ENCODE results near the gene MEI1. TPM values are rescaled to one million over a fixed set of nuclear protein-coding genes. Genes with fewer than 3 reads are reported as not detected.

The MEI1 gene
- total and polyA plus RNA-seq, 3 donors from 2014 or later, result 43.5 to 103 (median 47.6) TPM

DNA sequence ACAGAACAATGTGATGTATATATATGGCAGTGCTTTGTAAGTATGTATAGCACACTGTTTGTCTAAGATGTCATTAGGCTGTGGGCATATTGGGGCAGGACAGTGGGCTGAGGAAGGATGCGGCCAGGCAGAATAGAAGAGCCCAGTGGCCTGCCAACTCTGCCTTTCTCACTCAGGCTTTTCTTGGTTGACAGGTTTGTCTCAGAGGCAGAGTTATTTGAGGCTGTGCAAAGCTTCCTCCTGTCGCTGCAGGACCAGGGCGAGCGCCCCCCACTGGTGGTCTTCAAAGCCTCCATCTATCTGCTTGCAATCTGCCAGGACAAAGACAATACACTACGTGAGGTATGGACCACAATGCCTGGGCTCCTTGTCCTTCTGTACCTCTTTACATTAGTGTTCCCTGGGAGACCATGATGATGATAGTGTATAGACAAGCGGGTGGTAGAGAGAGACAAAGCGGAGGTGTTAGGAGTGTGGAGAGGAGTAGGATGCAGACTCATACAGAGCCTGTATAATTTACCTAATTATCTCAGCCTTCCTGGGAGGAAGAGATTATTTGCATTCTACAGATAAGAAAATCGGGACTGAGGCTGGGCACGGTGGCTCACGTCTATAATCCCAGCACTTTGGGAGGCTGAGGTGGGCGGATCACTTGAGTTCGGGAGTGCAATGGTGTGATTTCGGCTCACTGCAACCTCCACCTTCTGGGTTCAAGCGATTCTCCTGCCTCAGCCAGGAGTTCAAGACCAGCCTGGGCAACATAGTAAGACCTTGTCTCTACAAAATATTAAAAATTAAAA is 63.9 kb downstream of the MEI1 start:
- intact Hi-C loops (cut with DNase I; ENCODE audit: low total_unique reads), result no loop called here
- TF ChIP-seq POLR2A (IDR thresholded peaks at IDR 0.05) (no peak), CTCF (IDR thresholded peaks at IDR 0.05) (no peak)
- no peaks in the 10 kb centered on the region for H3K27me3 ChIP-seq
- H3K4me3 ChIP-seq, result no peak overlapping the region
- no peaks in the 10 kb centered on the region for H3K36me3 ChIP-seq (ENCODE audit: low read depth, missing control alignments)
- H3K27ac ChIP-seq, result no peak overlapping the region
- H3K4me1 ChIP-seq, result no peaks in the 10 kb centered on the region
- no peaks in the 10 kb centered on the region for H3K9me3 ChIP-seq
- no peak for DNase-seq
- WGBS, 2 donors, result 71 to 79% methylated on average over 13 to 14 of the region's 14 CpGs

DNA sequence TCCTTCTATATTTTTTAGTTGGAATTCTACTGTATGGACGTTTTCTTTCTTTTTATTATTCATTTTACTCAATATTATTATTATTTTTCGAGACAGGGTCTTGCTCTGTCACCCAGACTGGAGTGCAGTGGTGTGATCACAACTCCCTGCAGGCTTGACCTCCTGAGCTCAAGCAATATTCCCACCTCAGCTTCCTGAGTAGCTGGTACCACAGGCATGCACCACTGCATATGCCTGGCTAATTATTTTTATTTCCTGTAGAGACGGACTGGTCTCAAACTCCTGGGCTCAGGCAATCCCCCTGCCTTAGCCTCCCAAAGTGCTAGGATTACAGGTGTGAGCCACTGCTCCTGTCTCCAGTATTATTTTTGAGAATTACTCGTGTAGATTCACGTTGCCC is 67.2 kb downstream of the MEI1 start:
- Histone ChIP-seq H3K4me1 (no peaks in the 10 kb centered on the region), H3K9me3 (no peaks in the 10 kb centered on the region), H3K27ac (no peak overlapping the region), H3K27me3 (no peaks in the 10 kb centered on the region), H3K36me3 (ENCODE audit: low read depth, missing control alignments) (no peaks in the 10 kb centered on the region), H3K4me3 (no peak overlapping the region)
- intact Hi-C loops (cut with DNase I; ENCODE audit: low total_unique reads), result no loop called here
- TF ChIP-seq POLR2A (IDR thresholded peaks at IDR 0.05) (no peak), CTCF (IDR thresholded peaks at IDR 0.05) (no peak)
- DNase-seq, result no peak
- 76 to 84% methylated on average over 5 of the region's 5 CpGs for WGBS, 2 donors

DNA sequence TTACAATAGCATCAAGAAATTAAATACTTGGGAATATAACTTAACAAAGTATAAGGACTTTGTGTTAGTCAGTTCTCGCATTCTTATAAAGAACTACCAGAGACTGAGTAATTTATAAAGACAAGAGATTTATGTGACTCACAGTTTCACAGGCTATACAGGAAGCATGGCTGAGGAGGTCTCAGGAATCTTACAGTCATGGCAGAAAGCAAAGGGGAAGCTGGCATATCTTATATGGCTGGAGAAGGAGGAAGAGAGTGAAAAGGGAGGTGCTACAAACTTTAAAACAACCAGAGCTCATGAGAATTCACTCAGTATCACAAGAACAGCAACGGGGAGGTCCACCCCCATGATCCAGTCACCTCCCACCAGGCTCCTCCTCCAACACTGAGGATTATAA is 69.1 kb downstream of the MEI1 start:
- TF ChIP-seq POLR2A (IDR thresholded peaks at IDR 0.05) (no peak), CTCF (IDR thresholded peaks at IDR 0.05) (no peak)
- intact Hi-C loops (cut with DNase I; ENCODE audit: low total_unique reads), result no loop called here
- 67 to 78% methylated on average over 2 of the region's 2 CpGs for WGBS, 2 donors
- no peaks in the 10 kb centered on the region for H3K36me3 ChIP-seq (ENCODE audit: low read depth, missing control alignments)
- DNase-seq, result no peak
- no peaks in the 10 kb centered on the region for H3K27me3 ChIP-seq
- no peak overlapping the region for H3K4me3 ChIP-seq
- no peaks in the 10 kb centered on the region for H3K9me3 ChIP-seq
- H3K4me1 ChIP-seq, result no peaks in the 10 kb centered on the region
- no peak overlapping the region for H3K27ac ChIP-seq

DNA sequence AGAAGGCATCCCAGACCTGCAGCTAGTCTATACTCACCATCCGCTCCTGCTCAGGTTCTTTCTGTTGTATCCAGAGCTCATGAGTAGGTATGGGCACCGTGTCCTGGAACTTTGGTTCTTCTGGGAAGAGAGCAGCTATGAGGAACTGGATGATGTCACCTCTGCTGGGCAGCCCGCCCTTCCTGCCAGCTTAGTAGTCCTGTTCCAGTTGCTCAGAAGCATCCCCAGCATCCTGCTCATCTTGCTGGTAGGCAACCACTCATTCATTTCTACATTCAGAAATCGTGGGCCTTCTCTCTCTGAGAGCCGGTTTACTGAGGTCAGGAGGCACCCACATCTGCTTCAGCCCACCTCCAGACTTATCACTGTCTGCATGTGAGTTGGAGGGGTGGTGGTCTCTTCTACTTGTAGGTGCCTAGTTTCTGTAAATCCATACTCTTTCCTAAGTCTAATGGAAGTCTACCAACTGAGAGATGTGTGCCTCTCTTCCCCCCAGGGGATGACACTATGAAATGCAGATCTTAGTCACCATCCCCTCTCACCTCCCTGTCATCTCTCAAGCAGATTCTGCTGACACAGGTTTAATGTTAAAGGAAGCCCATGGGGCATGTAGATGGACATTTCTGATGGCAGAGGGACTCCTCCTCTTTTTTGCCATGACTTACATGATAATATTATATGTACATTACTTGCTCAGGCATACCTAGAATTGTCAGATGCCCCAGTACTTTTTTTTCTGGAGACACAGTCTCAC is 71.6 kb downstream of the MEI1 start:
- Histone ChIP-seq H3K4me3 (no peak overlapping the region), H3K27ac (no peak overlapping the region), H3K36me3 (ENCODE audit: low read depth, missing control alignments) (no peaks in the 10 kb centered on the region), H3K4me1 (no peaks in the 10 kb centered on the region), H3K27me3 (no peaks in the 10 kb centered on the region), H3K9me3 (no peaks in the 10 kb centered on the region)
- WGBS, 2 donors, result 88 to 91% methylated on average over 4 to 5 of the region's 5 CpGs
- DNase-seq, result no peak
- intact Hi-C loops (cut with DNase I; ENCODE audit: low total_unique reads), result no loop called here
- TF ChIP-seq CTCF (IDR thresholded peaks at IDR 0.05) (no peak), POLR2A (IDR thresholded peaks at IDR 0.05) (no peak)

Data from testis (tissue), 3 donors.